Vagina (tissue), 2 donors: ENCODE data around the gene EMC10.

Experiments
- POLR2A ChIP-seq, 2 donors: fragments of 450-650 bp; IDR thresholded peaks; one replicate each; pipeline ENCODE4 v1.6.1; 2017; ENCODE audit warnings: antibody characterized with exemption in 2 of 2, mild to moderate bottlenecking in 2 of 2, moderate library complexity in 2 of 2
- POLR2AphosphoS5 ChIP-seq, 2 donors: sonication (generic); formaldehyde crosslinking; IDR thresholded peaks; one replicate each; pipeline ENCODE4 v1.9.0; 2017; ENCODE audit warnings: antibody characterized with exemption in 2 of 2, mild to moderate bottlenecking in 2 of 2, low read depth in 1 of 2; ENCODE audit not compliant: insufficient read depth in 1 of 2
- TF ChIP-seq, protein P1 (sequence below), 3 experiments: fragments of 450-650 bp in 2 of 3; fragments of 200-600 bp in 1 of 3; sonication (generic) in 1 of 3; IDR thresholded peaks; one replicate each; pipeline ENCODE4 v1.5.1; 2017 to 2019; ENCODE audit warnings: antibody characterized with exemption in 3 of 3, mild to moderate bottlenecking in 2 of 3, moderate library complexity in 2 of 3

DNA sequence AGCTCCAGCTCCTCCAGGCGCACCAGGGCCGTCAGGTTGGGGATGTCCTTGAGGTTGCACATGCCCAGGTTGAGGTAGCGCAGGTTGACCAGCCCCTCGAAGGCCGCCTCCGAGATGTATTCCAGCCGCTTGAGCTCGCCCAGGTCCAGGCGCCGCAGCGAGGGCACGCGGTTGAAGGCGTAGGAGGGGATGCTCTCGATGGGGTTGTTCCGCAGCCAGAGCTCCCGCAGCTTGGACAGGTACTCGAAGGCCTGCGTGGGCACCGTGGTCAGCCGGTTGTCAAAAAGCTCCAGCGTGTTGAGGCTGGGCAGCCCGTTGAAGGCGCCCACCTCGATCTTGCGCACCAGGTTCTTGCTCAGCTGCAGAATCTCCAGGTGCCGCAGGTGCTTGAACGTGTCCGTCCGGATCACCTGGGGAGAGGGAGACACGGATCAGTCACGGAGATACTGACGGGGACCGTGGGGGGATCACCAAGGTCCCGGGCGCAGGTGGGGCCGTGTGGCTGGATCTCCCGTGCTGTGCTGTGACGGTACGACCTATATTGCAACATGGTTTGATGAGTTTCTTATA lies 42.8 kb downstream of the EMC10 start:
- TF ChIP-seq, protein P1, sequence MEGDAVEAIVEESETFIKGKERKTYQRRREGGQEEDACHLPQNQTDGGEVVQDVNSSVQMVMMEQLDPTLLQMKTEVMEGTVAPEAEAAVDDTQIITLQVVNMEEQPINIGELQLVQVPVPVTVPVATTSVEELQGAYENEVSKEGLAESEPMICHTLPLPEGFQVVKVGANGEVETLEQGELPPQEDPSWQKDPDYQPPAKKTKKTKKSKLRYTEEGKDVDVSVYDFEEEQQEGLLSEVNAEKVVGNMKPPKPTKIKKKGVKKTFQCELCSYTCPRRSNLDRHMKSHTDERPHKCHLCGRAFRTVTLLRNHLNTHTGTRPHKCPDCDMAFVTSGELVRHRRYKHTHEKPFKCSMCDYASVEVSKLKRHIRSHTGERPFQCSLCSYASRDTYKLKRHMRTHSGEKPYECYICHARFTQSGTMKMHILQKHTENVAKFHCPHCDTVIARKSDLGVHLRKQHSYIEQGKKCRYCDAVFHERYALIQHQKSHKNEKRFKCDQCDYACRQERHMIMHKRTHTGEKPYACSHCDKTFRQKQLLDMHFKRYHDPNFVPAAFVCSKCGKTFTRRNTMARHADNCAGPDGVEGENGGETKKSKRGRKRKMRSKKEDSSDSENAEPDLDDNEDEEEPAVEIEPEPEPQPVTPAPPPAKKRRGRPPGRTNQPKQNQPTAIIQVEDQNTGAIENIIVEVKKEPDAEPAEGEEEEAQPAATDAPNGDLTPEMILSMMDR (IDR thresholded peaks at IDR 0.05): no peak
- TF ChIP-seq POLR2A (IDR thresholded peaks at IDR 0.05): no peak
- TF ChIP-seq POLR2AphosphoS5 (IDR thresholded peaks at IDR 0.05; ENCODE audit: insufficient read depth in 1 of 2, low read depth in 1 of 2): no peak
